Measurements from ENCODE around the gene MRPL45. TPM values are rescaled to one million over a fixed set of nuclear protein-coding genes. Genes with fewer than 3 reads are reported as not detected.

MRPL45 gene
- polyA plus RNA-seq, 1 of the 3 experiments (the other 2 are of a cell fraction), result 35.5 TPM

DNA sequence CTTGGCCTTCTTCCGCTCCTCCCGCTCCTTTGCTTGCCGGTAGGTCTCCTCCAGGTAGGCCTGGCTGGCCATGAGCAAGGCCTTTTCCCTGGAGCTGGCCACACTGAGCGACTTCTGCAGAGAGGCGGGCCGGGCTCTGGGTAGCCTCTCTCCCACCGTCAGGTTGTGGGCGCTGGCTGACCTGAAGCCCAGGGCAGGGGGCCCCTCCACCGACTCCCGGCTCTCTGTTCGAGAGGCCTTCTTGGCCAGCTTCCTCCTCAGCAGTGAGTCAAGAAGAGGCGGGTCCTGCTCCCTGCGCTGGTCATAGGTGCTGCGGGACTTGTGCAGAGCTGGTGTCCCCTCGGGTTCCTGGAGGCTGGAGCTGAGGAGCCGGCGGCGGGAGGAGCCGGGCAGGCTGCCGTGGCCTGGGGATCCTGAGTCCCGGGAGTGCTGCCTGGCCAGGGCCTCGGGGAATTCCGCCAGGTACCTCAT lies 34.0 kb downstream of the MRPL45 start:
- Histone ChIP-seq H3K4me2 (no peak overlapping the region), H3K9ac (no peak overlapping the region), H3K9me2 (no peaks in the 10 kb centered on the region), H4K20me1 (ENCODE audit: insufficient read depth) (no peaks in the 10 kb centered on the region), H3F3A (replicated peaks; ENCODE audit: insufficient read depth) (no peaks in the 10 kb centered on the region), H3K27ac (ENCODE audit: low read depth in 2 of 2, low read length in 1 of 2) (no peak overlapping the region), H3K9me3 (no peaks in the 10 kb centered on the region), H2AFZ (ENCODE audit: low read depth) (no peak overlapping the region), H3K4me1 (ENCODE audit: control insufficient read depth in 1 of 2, insufficient read depth in 2 of 2, low read depth in 1 of 2, low read length in 1 of 2) (peaks cover 0 to 6% of the 10 kb centered on the region in 2 experiments; a peak in 1 of 4 replicates), H3K27me3 (ENCODE audit: insufficient read depth) (no peaks in the 10 kb centered on the region), H3K36me3 (replicated peaks in 1 of 2; ENCODE audit: control insufficient read depth in 1 of 2, insufficient read depth in 2 of 2, low read length in 1 of 2) (no peaks in the 10 kb centered on the region), H3K4me3 (ENCODE audit: low read depth in 2 of 2, low read length in 1 of 2) (no peak overlapping the region), H3K79me2 (ENCODE audit: insufficient read depth) (no peaks in the 10 kb centered on the region)
- TF ChIP-seq GATA2 (CRISPR knock-in tag; IDR thresholded peaks at IDR 0.05) (no peak), FOSL2 (IDR thresholded peaks at IDR 0.05; ENCODE audit: borderline replicate concordance, low read depth) (no peak), TCF12 (IDR thresholded peaks at IDR 0.05) (no peak), NFIC (IDR thresholded peaks at IDR 0.05; ENCODE audit: borderline replicate concordance) (no peak), POLR2AphosphoS5 (IDR thresholded peaks at IDR 0.05; ENCODE audit: low read depth, low read length) (no peak), RFX5 (IDR thresholded peaks at IDR 0.05; ENCODE audit: low read length) (no peak), RAD21 (IDR thresholded peaks at IDR 0.05; ENCODE audit: low read length) (no peak), YY1 (IDR thresholded peaks at IDR 0.05; ENCODE audit: low read depth) (no peak), TEAD4 (IDR thresholded peaks at IDR 0.05; ENCODE audit: borderline replicate concordance, insufficient read depth) (no peak), ELF1 (IDR thresholded peaks at IDR 0.05) (no peak), TAF1 (IDR thresholded peaks at IDR 0.05; ENCODE audit: borderline replicate concordance, low read depth, low read length) (no peak), SIN3A (IDR thresholded peaks at IDR 0.05; ENCODE audit: borderline replicate concordance, low read depth, low read length) (no peak), FOXJ3 (CRISPR knock-in tag; IDR thresholded peaks at IDR 0.05) (no peak), SMC3 (IDR thresholded peaks at IDR 0.05; ENCODE audit: low read depth, low read length) (no peak)
- TF ChIP-seq, protein P1, sequence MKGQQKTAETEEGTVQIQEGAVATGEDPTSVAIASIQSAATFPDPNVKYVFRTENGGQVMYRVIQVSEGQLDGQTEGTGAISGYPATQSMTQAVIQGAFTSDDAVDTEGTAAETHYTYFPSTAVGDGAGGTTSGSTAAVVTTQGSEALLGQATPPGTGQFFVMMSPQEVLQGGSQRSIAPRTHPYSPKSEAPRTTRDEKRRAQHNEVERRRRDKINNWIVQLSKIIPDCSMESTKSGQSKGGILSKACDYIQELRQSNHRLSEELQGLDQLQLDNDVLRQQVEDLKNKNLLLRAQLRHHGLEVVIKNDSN (IDR thresholded peaks at IDR 0.05; ENCODE audit: borderline replicate concordance, low read depth), result no peak
- TF ChIP-seq, protein P2, sequence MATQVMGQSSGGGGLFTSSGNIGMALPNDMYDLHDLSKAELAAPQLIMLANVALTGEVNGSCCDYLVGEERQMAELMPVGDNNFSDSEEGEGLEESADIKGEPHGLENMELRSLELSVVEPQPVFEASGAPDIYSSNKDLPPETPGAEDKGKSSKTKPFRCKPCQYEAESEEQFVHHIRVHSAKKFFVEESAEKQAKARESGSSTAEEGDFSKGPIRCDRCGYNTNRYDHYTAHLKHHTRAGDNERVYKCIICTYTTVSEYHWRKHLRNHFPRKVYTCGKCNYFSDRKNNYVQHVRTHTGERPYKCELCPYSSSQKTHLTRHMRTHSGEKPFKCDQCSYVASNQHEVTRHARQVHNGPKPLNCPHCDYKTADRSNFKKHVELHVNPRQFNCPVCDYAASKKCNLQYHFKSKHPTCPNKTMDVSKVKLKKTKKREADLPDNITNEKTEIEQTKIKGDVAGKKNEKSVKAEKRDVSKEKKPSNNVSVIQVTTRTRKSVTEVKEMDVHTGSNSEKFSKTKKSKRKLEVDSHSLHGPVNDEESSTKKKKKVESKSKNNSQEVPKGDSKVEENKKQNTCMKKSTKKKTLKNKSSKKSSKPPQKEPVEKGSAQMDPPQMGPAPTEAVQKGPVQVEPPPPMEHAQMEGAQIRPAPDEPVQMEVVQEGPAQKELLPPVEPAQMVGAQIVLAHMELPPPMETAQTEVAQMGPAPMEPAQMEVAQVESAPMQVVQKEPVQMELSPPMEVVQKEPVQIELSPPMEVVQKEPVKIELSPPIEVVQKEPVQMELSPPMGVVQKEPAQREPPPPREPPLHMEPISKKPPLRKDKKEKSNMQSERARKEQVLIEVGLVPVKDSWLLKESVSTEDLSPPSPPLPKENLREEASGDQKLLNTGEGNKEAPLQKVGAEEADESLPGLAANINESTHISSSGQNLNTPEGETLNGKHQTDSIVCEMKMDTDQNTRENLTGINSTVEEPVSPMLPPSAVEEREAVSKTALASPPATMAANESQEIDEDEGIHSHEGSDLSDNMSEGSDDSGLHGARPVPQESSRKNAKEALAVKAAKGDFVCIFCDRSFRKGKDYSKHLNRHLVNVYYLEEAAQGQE (IDR thresholded peaks at IDR 0.05; ENCODE audit: low read depth, low read length), result no peak
- TF ChIP-seq, protein P3, sequence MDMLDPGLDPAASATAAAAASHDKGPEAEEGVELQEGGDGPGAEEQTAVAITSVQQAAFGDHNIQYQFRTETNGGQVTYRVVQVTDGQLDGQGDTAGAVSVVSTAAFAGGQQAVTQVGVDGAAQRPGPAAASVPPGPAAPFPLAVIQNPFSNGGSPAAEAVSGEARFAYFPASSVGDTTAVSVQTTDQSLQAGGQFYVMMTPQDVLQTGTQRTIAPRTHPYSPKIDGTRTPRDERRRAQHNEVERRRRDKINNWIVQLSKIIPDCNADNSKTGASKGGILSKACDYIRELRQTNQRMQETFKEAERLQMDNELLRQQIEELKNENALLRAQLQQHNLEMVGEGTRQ (IDR thresholded peaks at IDR 0.05; ENCODE audit: borderline replicate concordance, low read depth, low read length), result no peak
- TF ChIP-seq, protein P4, sequence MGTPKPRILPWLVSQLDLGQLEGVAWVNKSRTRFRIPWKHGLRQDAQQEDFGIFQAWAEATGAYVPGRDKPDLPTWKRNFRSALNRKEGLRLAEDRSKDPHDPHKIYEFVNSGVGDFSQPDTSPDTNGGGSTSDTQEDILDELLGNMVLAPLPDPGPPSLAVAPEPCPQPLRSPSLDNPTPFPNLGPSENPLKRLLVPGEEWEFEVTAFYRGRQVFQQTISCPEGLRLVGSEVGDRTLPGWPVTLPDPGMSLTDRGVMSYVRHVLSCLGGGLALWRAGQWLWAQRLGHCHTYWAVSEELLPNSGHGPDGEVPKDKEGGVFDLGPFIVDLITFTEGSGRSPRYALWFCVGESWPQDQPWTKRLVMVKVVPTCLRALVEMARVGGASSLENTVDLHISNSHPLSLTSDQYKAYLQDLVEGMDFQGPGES (IDR thresholded peaks at IDR 0.05; ENCODE audit: low read depth, low read length), result no peak
- no peak for DNase-seq
- ChIA-PET CTCF (interaction anchor here (0.6 to 23.5 kb wide), 4 partner anchors 9 to 113 kb away, joined by 3 to 303 read pairs (median 9); partner anchors contain the start of genes GPR179 and SOCS7), POLR2A (interaction anchor here (0.6 kb wide), 1 partner anchor 11 kb away, joined by 3 read pairs; no protein-coding TSS in a partner anchor)
- WGBS (ENCODE audit: low lambda C conversion rate), result 86% methylated on average over 10 of the region's 23 CpGs

All from SK-N-SH (cell line).